HG02870 (cell line): ENCODE results near the gene FAM187B.
"Not testable (repeated sequence)": the region's sequence is repeated elsewhere in the genome, so short reads cannot be mapped to it uniquely, and the experiment has no call there.

Experiments used
- ATAC-seq: cut with Tn5 transposase; IDR thresholded peaks from one replicate; pipeline ENCODE4 v1.9.1; 2021; ENCODE audit warnings: mild to moderate bottlenecking, moderate library complexity; ENCODE audit not compliant: unreplicated experiment

The FAM187B gene

DNA sequence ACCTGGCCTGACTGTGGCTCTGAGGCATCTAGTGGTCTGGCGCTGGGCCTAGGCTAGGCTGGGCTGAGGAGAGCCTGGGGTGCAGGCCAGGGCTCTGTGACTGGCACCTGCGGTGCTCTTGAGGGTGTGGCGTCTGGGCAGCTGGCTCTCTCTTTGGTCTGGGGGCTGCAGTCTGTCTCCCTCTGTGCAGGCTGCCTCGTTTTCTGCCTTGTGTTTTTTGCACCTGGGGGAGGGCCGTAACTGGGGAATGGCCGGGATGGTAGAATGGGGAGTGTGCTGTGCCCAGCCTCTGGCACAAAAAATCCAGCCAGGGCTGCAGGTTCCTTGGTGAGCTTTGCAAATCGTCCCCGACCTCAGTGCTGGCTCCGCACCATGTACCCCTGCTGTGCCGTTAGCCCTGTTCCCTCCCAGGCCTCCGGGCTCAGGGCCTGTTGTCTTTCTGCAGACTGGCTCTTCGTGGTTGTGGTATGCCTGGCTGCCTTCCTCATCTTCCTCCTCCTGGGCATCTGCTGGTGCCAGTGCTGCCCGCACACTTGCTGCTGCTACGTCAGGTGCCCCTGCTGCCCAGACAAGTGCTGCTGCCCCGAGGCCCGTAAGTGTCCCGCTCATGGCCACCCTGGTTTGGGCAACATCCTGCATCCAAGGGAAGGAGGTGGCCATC is 33.7 kb upstream of the FAM187B start:
- no peak for ATAC-seq

DNA sequence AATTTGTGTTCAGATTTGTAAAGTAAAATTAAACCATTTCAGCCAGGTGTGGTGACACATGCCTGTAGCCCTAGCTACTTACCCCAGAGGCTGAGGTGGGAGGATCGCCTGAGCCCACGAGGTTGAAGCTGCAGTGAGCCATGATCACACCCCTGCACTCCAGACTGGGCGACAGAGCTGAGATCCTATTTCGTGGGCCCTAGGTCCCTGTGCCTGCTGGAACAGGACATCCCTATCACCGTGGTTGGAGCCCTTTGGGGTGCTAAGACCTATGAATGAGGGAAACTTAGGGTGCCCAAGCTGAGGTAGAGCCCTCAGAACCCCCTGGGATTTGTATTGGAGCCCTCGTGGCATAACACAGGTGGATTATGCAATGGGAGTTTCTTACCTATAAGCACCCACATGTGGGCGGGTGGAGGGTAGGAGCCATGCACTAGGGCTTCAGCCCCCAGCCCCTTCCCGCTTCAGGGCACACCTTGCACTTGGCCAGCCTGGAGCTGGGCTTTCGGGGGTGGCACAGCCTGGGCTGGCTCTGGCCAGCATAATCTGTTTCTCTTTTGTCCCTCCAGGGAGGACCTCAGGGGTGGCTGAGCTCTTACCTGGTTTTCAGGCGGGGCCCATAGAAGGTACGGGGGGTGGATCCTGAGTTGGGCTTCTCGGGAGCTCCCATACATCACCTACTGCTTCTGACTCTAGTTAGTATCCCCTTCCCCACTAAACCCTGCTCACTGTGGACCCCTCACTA is 33.0 kb upstream of the FAM187B start:
- ATAC-seq = no peak

DNA sequence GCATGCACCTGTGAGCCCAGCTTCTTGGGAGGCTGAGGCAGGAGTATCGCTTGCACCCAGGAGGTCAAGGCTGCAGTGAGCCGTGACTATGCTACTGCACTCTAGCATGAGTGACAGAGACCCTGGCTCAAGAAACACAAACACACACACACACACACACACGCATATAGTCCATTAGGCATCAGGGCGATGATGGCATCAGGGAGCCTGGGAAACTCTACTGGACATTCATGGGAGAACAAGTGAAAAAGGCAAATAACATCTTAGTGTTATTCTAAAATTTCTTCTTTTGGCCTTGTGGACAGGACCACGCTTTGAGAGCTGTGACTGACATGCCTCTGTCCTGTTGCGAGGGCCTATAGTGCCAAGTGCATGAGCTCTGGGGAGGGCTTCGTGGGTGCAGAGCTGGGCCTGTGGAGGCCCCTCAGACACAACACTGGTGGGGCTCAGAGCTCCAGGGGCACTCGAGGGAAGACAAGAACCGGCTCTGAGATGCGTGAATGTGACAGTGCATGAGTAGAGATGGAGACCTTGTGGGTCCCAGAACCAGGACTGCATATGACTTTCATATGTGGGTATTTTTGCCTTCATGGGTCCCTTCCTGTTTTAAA is 32.3 kb upstream of the FAM187B start:
- ATAC-seq = no peak

DNA sequence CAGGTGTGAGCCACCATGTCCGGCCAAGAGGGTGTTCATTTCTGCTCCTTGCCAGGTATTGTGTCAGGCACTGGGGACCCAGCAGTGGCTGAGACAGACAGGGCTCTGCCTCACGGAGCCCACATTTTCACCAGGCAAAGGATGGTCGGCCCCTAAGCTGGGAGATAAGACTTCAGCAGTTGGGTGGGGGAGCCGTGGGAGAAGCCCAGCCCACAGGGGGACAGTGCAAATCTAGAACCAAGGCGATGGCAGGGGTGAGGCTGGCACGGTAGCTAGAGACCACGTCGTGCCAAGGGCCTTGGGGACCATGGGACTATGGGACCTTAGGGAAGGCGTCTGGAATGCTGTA is 28.5 kb upstream of the FAM187B start:
- no peak for ATAC-seq

DNA sequence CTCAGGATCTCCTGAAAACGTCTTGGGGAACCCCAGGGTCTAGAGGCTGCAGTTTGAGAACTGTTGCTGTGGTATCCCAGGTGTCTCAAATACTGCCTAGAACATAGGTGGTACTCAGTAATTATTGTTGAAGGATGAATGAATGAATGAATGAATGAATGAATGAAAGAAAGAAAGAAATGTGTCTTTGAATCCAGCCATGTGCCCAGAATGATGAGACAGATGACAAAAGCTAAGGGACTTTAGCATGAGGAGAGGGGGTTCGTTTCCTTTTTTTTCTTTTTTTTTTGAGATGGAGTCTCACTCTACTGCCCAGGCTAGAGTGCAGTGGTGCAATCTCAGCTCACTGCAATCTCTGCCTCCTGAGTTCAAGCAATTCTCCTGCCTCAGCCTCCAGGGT is 28.0 kb upstream of the FAM187B start:
- ATAC-seq = no peak

DNA sequence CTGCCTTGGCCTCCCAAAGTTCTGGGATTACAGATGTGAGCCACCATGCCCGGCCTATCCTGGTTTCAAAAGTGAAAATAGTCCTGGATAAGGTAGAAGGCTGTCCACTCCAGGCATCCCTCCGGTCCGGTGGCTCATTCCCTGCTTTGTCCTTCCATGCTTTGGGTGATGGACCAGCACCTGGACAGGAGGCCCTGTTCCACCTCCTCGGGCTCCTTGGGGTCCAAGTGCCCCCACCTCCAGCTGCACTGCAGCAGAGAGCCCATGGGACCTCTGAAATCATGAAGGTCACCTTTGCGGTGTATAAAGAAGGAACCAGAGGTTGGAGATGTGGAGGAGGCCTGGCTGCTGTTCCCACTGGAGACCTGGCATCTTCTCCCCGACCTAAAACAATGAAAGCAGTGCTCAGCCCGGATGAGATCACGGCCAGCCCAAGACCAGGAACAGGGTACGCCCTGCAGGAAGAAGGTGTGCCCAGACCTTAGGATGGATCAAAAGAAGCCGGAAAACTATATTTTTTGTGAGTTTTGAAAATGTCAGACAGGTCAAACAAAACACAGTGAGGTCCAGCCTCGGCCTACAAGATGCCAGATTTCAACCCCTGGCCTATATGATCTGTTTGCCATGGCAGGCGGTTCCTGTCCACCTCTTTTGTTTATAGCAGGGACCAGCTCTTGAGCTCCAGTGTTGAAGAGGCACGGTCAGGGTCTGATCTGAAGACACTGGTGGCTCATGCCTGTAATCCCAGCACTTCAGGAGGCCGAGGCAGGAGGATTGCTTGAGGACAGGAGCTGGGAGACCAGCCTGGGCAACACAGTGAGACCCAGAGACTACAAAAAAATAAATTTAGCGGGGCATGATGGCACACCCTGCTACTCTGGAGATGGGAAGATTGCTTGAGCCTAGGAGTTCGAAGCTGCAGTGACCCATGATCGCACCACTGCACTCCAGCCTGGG is 26.1 kb upstream of the FAM187B start:
- no peak for ATAC-seq

DNA sequence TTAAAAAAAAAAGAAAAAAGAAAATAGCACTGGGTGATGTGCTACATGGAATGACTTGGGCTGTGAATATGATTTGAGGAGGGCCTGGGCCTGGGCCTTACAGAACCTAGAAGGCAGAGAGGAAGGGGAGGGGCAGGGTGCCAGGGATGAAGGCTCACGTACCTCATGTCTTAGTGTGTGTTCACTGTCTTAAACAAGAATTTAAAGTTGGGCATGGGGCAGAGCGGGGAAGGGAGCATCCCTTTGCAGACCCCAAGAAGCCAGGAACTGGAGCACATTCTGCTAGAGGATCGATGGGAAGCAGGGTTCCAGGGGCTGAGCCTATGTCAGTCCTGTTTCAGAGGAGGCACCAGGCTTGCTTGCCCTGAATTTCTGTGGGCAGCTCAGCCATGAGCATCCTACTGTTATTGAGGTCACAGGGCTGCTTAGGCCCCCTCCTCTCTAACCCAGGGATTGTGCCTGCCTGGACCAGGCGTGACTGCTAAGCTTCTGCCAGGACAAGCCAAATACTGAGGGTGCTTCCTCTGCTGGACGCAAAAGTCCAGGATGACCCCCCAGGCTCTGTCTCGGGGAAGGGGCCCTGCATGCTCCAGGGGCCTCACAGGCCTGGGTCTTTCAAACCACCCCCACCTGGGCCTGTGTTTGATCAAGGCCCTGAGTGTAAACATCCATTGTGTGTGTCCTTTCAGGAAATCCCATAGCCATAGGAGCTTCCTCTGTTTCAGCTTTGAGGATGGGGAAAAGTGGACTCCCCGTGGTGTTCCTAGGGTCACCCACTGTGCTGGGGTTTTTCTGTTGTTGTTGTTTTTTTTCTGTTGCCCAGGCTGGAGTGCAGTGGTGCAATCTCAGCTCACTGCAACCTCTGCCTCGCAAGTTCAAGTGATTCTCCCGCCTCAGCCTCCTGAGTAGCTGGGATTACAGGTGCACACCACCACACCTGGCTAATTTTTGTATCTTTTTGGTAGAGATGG is 25.1 kb upstream of the FAM187B start:
- no peak for ATAC-seq

DNA sequence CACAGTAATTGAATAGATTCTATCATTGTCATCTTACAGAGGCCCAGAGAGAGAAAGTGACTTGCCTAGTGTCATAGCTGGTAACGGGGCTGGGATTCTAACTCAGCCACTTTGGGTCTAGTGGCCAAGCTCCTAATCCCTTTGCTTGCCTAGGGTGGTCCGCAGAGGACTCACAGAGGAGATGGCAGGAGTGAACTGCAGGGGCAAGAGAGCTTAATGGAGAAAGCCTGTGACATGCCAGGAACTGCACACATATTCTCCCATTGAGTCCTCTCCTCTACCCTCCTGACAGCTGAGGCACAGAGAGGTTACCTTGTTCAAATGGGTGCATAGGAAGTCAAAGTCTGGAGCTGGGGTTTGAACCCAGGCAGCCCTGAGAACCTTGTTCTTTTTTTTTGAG is 22.9 kb upstream of the FAM187B start:
- no peak for ATAC-seq

DNA sequence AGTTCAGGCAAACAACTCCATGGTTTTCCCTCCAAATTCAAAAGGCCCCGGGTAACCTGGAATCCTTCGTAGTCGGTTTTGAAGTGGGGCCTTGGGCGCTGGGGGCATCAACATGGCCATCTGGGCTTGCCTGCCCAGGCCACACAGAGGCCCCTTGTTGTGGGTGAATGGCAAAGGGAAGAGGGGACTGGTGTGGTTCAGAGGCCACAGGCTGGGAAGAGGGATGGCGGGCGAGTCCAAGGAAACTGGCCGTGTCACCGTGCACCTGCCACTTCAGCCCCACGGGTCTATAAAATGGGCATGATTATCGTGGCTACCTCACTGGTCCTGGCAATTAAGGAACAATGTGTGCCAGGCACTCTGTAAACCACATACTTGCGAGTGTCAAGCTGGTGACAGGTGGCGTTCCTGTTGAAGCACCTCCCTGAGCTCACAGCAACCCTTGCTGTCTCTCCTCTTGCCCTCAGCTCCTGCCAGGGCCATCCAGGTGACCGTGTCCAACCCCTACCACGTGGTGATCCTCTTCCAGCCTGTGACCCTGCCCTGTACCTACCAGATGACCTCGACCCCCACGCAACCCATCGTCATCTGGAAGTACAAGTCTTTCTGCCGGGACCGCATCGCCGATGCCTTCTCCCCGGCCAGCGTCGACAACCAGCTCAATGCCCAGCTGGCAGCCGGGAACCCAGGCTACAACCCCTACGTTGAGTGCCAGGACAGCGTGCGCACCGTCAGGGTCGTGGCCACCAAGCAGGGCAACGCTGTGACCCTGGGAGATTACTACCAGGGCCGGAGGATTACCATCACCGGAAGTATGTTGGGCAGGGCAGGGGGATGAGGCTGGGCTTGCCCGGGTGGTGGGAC is 21.5 kb upstream of the FAM187B start:
- ATAC-seq = no peak

DNA sequence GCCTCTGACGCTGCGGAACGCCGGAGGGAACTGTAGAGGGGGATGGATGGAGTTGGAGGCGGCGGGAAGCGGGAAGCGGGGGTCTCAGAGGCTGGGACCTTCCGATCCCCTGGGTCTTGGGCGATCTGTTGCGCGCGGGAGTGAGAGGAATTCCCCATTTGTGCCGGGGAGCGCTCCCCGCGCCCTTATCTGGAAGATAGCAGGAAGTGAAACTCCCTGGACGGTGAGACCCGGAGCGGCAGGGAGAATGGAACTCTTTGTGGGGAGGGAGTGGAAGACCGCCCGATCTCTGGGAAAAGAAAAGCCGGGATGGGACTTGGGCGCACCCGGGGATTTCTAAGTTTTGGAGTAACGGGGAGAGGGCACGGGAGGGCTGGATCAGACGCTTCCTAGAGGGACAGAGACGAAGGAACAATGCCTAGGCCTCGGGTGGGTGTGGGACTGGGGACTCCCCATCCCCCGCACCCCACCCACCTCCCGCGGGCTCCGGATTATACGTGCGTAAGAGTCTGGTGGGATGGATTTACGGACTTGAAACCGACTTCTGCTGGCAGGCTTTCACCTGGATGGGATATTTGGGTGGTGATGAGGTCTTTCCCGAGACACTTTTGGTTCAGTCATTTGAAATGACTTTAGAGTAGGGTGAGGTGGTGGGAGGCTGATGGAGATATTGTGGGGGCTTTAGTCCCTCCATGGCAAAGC is 20.8 kb upstream of the FAM187B start:
- no peak for ATAC-seq

DNA sequence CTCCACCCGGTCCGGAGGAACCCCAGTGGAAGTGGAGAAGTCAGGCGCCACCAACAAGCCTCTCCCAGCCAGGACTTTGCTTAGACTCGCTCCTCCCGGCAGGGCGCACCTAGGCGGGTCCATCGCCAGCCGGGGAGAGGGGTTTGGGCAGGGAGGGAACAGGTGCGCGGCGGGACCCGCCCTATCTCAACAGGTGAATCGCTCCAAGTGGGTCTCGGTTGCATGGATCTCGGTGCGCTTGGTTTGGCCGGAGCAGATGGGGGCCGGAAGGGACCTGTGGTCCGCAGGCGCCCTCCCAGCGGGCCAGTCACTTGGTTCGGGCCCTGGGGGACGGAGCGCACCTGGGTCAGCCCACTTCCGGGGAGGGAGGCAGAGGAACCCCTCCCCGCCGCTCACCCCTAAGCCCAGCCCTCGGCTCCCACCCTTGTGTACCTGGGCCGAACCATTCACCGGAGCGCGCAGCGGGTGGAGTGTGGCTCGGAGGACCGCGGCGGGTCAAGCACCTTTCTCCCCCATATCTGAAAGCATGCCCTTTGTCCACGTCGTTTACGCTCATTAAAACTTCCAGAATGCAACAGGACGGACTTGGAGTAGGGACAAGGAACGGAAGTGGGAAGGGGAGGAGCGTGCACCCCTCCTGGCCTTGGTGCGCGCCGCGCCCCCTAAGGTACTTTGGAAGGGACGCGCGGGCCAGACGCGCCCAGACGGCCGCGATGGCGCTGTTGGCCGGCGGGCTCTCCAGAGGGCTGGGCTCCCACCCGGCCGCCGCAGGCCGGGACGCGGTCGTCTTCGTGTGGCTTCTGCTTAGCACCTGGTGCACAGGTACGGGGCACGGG is 20.0 kb upstream of the FAM187B start, which contains the start of gene LSR:
Gene LSR (plus strand): TSS at position 693 of the 836 bp plus-strand sequence. CDS start 21 bp downstream, at position 714.
- ATAC-seq = peak; percentile 58

DNA sequence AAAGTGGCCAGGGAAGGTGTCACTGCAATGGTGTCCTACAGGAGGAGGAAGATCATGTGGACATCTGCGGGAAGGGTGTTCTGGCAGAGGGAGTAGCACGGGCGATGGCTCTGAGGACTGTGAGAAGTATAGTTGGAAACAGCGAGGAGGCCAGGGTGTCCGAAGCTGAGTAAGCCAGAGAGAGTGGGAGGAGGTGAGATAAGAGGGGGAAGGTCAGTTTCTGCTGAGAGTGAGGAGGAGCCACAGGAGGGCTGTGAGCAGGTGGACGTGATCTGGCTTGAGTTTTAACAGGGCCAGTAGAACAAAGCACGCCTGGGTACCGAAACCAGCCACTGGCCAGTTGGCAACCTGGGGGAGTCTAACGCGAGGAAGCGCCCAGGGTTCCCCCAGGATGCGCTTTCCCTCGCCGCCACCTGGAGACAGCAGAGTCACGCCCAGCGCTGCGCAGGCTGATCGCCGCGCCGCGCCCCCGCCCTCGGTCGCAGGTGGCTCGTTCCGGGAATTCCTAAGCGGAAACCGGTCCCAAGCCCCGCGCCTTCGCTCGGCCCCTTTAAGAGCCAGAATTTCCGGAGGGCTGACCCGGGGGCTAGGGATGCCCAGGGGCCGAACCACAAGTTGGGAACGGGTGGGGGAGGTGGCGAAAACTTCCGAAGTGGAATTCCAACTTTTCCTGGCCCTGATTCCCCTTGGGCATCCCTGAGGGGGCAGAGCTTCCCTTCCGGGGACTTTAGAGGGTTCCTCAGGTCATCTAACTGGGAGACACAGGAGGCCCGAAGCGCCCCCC is 19.2 kb upstream of the FAM187B start:
- ATAC-seq = peak; percentile 48

DNA sequence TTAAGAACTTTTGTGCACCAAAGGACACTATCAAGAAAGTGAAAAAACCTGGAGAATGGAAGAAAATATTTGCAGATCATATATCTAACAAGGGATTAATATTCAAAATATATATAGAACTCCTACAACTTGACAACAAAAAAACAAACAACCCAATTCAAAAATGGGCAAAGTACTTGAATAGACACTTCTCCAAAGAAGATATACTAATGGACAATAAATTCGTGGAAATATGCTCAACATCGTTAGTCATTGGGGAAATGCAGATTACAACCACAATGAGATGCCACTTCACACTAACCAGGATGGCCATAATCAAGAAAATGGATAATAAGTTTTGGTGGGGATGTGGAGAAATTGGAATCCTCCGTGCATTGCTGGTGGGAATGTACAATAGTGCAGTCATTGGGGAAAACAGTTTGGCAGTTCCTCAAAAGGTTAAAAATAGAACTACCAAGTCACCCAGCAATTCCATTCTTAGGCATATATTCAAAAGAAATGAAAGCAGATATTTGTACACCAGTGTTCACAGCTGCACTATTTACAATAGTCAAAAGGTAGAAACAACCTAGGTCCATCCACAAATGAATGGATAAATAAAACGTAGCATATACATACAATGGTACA is 18.0 kb upstream of the FAM187B start:
- no peak for ATAC-seq

DNA sequence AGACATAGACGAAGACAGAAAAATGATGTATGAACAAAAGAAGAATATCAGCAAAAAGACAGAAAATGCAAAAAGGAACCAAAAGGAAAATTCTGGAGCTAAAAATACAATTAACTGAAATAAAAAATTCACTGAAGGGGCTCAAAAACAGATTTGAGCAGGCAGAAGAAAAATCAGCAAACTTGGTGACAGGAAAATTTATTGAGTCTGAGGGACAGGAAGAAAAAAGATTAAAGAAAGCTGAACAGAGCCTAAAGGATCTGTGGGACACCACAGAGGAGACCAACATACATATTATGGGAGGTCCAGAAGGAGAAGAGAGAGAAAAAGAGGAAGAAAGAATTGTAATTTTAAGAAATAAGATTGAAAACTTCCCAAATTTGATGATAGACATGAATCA is 12.9 kb upstream of the FAM187B start:
- ATAC-seq = no peak

DNA sequence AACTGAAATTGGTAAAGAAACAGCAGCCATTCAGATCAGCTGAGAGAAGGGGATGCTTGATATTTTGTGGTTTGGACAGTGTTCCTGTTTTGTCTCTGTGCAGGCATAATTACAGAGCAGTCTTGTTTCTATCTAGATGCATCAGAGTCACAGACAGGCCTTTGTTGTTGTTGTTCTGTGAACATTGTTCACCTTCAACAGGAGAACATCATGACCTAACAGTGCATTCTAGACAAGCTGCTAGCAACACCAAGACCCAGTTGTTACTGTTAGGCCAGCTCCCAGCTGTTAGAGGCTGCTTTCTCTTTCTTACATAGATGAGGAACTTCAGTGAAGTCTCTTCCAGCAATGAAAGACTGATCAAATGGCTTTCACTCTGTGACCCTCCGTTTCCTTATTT is 11.8 kb upstream of the FAM187B start:
- no peak for ATAC-seq

DNA sequence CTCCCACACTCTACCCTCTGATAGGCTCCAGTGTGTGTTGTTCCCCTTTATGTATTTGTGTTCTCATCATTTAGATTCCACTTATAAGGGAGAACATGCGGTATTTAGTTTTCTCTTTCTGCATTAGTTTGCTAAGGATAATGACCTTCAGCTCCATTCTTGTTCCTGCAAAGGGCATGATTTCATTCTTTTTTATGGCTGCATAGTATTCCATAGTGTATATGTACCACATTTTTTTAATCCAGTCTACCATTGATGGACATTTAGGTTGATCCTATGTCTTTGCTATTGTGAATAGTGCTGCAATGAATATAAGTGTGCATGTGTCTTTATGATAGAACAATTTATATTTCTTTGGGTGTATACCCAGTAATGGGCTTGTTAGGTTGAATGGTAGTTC is 11.1 kb upstream of the FAM187B start:
- ATAC-seq = not testable (repeated sequence)
